ENCODE measurements around the gene ARID5A.
A peak's percentile ranks its signal among the peaks of the same experiment; 100 is the strongest.
"Not testable (repeated sequence)": the region's sequence is repeated elsewhere in the genome, so short reads cannot be mapped to it uniquely, and the experiment has no call there.

Gene ARID5A

DNA sequence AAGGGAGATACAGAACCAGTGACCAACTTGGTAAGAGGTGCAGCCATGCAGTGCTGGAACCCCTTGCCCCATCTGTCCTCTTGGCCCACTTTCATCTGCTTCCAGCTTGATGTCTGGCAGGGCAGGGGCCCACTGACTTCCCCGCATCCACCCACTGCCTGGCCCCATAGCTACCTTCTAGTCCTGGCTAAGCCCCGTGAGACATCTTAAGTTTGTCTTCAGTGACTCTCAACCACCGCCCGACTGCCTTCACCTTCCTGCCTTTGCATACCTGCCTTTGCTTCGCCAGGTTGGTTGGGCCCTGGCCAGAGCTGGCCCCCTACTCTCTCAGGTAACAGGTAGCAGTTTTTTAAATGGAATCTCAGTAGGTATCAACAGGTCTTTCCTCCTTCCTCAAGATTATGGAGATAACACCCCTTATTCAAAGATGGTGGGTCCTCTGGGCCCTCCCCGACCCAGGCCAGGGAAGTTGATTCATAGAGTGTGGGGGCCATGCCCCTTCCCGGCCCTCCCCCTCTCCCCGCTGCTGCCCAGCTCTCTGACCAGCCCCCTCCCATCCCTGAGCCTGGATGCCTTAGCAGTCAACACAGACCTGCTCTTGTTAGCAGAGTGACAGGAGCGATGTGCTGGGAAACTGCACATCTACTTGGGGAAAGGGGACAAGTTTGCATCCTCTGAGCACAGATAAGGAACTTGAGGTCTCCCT, 2.8 kb downstream of the ARID5A start:
- DNase-seq: no peak

DNA sequence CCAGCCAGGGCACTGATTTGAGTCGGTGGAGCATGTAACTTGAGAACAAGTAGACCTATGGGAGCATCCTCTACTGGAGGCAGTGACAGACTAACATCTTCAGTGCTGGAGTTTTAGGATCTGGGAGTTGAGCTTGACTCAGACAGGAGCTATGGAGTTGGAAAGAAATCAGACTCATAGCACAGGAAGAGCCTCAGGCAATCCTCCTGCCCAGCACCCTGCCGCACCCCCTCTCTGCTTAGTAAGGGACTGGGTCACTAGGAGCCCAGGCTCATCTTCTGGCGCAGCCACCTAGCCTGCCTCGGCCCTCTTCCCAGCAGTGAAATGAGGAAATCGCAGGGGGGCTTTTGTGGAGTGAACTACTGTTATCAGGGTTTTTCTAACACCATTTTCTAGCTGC, 3.6 kb downstream of the ARID5A start:
- no peak for DNase-seq

DNA sequence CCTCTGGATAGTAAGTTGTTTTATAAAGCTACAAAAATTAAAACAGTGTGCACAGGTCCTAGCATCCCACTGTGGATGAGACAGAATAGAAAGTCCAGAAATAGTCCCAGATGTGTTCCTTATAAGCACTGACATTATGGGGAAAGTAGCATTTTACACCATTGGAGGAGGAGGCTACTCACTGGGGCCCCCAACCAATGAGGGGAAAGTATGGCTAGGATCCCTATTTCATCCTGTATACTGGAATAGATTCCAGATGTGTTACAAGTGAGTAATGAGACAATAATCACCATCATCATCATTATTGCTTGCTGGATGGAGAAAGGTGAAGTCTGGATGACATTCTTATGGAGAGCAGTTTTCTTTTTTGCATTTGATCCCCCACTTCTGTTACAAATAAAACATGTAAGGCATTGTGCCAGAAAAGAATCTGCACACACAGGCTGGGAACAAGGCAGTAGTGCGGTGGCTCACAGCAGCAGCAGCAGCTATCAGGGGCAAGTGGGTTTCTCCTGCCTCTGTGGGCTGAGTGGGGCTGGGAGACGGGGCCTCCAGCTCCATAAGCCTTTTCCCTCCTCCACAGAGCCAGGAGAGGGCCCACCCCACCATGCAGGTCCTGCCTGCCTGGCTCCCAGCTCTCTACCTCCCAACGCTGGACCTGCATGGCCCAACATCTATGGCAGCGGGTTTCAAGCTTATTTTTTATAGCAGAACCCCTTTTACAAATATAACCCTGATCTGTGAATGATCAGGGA, 5.0 kb downstream of the ARID5A start:
- no peak for DNase-seq

DNA sequence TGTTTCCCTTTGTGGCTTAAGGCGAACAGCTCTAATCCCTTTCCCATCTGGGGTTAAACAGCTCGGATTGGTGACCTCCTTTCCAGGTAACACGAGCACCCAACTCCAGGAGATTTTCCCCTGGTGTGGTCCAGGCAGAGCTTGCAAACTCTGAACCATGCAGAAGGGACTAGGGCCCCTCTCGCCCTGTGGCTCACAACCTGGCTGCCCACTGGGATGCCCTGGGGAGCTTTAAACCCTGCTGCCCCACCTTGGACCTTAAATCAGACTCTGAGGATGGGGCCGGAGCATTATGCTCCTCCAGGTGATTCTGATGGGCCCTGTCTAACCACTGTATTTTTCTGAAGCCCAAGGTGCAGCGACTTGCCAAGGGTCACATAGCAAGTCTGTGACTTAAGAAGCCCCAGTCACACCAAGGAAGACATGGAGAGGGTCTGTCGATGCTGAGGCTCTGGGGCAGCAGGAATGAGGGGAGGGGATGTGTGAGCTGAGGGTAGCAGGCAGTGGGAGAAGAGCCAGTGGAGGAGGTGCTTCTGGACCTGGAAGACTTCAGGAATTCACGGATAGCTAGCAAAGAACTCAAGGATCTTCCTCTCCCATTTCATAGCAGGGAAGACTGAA, 5.9 kb downstream of the ARID5A start:
- no peak for DNase-seq

DNA sequence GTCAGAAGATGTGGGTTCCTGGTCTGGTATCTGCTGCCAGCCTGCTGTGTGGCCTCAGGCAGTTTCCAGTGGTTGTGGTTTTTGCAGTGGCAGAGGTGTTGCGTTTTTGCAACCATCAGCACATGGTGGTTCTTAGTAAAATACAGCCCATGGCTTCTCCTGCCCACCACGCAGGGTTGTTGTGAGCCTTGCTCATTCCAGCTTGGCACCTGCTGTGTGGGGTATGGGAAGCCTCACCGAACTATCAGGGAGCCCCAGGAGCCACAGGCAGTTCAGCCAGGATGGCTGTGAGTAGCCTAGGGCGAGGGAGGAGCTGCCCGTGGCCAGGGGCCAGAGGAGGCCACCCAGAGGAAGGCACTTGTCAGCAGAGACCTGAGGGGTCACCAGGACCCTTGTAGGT, 9.8 kb downstream of the ARID5A start:
- DNase-seq: no peak

DNA sequence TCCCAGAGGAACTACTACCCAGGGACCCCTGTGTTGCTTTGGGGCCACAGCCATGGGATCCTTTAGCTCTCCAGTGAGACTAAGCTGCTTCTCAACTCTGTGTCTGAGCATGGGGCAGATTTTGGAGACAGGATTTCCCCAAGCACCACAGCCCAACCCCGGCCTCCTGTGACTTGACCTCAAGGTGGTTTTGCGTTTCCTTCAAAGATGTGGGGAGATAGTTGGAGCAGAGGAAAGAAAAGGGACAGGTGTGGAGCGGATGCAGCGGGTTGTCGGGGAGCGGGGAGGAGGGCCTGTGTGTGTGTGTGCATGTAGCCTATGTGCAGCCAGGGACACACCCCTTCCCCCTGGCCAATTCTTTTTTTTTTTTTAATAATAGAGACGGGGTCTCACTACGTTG, 10.2 kb downstream of the ARID5A start:
- DNase-seq: no peak

GRCh38 chr2:96547203-96547641, 10.7 kb downstream of the ARID5A start:
- no peak for DNase-seq

DNA sequence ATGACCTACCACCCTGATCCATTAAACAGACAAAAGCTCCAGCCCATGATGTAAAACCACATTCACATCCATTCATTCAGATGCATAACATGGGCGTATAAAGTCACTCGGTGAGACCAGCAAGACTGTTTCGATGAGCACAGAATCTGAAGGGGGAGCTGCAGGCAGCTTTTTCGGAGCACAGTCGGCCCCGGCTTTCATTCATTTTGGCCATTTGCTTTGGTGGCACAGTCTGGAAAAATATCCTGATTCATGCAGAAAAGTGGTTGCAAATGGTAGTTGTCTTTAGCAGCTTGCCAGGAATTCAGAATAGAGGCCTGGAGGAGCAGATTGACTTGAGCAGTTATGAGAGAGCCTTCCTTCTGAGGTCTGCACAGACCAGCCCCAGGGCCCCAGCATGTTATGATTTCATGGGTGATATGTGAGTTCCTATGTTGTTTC, 11.2 kb downstream of the ARID5A start:
- peak in 4 of 51 donors; percentile 9 to 36 (median 15) for DNase-seq

- no peak for DNase-seq
These were observed 12.3 kb downstream of the ARID5A start for GRCh38 chr2:96548558-96549465.

GRCh38 chr2:96549466-96549785, 12.9 kb downstream of the ARID5A start:
- DNase-seq: no peak

- no peak for DNase-seq
These were observed 13.6 kb downstream of the ARID5A start for GRCh38 chr2:96549967-96550786.

- no peak for DNase-seq
These were observed 14.4 kb downstream of the ARID5A start for GRCh38 chr2:96550787-96551604.

GRCh38 chr2:96551605-96552314, 15.2 kb downstream of the ARID5A start:
- no peak for DNase-seq

DNA sequence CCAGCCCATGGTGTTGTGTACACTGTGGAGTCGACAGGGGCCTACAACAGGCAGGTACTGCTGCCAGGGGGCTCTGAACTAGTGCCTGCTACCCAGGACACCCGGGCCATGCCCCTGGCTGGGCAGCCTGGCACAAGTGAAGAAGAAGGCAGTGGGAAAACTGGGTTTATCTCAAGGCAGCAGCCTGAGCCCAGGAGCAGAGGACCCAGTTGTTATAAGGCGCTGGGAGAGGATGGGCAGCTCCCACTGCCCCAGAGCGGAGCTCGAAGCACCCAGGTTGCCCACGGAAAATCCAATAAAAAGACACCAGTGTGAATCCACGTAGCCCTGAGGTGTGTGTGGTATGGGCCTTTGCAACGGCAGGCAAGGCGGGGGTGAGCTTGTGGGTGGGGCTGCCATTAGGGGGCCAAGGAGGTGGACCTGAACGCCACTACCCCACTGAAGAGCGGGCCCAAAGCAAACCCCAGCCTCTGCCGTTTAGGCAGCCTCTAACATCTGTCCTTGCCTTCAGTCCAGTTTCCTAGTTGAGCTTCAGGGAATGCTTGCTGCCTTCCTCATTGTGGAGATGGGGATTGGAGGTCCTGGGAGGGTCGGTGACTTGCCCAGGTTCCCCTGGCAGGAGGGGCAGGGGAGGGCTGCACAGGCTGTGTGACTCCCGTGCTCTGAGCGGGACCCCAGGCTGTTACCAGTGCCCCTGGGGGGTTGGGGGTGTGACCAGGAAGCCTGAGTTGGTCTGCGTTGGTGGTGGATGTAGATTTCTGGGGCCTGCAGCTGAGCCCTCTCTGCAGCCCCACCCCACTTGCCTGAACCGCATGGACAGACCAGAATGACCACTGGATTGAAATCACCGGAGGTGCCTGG, 16.0 kb downstream of the ARID5A start:
- DNase-seq: no peak

- DNase-seq: no peak
These were observed 16.8 kb downstream of the ARID5A start for GRCh38 chr2:96553176-96553956.

DNA sequence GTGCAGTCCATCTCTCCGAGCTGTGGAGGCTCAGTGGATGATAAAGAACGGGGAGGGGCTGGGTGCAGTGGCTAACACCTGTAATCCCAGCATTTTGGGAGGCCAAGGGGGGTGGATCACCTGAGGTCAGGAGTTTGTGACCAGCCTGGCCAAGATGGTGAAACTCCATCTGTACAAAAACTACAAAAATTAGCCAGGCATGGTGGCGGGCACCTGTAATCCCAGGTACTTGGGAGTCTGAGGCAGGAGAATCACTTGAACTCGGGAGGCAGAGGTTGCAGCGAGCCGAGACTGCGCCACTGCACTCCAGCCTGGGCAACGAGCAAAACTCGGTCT, 17.4 kb downstream of the ARID5A start:
- not testable (repeated sequence) for DNase-seq
